Measurements from ENCODE around the gene LARP1B.
"Not testable (repeated sequence)": the region's sequence is repeated elsewhere in the genome, so short reads cannot be mapped to it uniquely, and the experiment has no call there.

LARP1B gene

GRCh38 chr4:128060699-128061565 is at the start of gene LARP1B:
Gene LARP1B (plus strand): TSS chr4:128061312. CDS start chr4:128074952, 13,640 bp downstream.
- peak; percentile 88 to 94 for DNase-seq (ENCODE audit: low read depth in 2 of 2)

DNA sequence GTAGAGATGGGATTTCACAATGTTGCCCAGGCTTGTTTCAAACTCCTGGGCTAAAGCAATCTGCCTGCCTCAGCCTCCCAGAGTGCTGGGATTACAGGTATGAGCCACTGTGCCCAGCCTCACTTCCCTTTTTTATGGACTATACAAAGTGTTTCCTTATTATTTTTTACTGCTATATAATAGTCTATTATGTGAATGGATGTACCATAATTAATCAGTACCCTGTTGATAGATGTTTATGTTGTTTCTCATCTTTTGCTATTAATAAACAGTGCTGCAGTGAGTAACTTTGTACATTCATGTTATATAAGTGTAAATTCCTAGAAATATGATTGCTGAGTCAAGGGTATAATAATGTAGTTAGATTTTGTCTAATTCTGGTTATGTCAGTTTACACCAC is 35.8 kb upstream of the LARP1B start:
- no peak for DNase-seq (ENCODE audit: low read depth in 2 of 2)

GRCh38 chr4:128029907-128030306 is 31.2 kb upstream of the LARP1B start:
- DNase-seq (ENCODE audit: low read depth in 2 of 2), result no peak

DNA sequence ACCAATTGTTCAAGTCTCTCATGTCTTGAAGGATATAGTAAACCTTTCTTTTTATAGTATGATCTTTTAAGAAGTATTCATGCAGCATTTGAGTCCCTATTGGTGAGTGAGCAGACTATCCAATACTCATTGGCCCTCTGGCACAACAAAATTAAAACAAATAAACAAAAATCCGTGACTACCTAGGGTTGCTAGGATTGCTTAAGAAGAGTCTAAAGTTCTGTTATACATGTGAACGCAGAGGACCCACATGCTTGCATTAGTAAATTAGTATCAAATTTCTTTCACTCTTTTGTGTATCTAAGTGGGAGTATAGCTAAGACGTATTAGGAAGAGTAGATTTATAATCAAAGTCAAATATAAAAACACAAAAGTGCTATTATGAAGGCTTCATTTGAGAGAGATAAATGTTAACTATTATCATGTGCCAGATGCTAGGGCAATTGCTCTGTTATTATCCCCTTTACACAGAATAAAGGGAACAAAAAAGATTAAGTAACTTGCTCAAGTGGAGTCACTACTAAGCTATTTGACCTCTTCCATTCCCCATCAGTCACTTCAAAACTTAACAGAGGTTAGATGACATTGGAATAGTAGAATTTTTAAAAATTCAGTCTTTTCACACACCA is 29.2 kb upstream of the LARP1B start:
- DNase-seq (ENCODE audit: low read depth in 2 of 2), result no peak

GRCh38 chr4:128039568-128039967 is 21.5 kb upstream of the LARP1B start:
- DNase-seq (ENCODE audit: low read depth in 2 of 2), result no peak

DNA sequence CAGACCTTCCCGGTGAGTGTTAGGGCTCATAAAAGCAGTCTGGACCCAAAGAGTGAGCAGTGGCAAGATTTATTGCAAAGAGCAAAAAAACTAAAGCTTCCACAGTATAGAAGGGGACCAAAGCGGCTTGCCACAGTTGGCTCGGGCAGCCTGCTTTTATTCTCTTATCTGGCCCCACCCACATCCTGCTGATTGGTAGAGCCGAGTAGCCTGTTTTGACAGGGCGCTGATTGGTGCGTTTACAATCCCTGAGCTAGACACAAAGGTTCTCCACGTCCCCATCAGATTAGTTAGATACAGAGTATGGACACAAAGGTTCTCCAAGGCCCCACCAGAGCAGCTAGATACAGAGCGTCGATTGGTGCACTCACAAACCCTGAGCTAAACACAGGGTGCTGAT is 14.1 kb upstream of the LARP1B start:
- not testable (repeated sequence) for DNase-seq (ENCODE audit: low read depth in 2 of 2)

DNA sequence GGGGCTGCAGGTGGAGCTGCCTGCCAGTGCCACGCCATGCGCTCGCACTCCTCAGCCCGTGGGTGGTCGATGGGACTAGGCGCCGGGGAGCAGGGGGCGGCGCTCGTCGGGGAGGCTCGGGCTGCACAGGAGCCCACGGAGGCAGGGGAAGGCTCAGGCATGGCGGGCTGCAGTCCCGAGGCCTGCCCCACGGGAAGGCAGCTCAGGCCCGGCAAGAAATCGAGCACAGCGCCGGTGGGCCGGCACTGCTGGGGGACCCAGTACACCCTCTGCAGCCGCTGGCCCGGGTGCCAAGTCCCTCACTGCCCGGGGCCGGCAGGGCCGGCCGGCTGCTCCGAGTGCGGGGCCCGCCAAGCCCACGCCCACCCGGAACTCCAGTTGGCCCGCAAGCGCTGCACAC is 13.6 kb upstream of the LARP1B start:
- not testable (repeated sequence) for DNase-seq (ENCODE audit: low read depth in 2 of 2)

DNA sequence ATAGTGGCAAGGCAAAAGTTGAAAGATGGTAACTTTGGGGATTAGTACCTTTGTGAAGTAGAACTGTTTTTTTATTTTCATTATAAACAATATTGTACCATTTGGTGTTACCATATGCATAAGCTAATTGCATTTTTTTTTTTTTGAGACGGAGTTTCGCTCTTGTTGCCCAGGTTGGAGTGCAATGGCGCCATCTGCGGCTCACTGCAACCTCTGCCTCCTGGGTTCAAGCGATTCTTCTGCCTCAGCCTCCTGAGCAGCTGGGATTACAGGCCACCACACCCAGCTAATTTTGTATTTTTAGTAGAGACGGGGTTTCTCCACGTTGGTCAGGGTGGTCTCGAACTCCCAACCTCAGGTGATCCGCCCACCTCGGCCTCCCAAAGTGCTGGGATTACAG is 9.9 kb upstream of the LARP1B start:
- not testable (repeated sequence) for DNase-seq (ENCODE audit: low read depth in 2 of 2)

DNA sequence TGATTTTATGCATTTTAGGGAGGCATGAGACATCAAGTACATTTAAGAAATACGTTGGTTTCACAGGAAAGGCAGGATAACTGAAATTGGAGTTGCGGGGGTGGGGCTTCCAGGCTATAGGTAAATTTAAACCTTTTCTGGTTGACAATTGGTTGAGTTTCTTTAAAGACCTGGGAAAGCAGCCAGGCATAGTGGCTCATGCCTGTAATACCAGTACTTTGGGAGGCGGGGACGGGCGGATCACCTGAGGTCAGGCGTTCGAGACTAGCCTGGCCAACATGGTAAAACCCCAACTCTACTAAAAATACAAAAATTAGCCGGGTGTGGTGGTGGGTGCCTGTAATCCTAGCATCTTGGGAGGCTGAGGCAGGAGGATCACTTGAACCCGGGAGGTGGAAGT is 6.2 kb upstream of the LARP1B start:
- DNase-seq (ENCODE audit: low read depth in 2 of 2), result not testable (repeated sequence)

GRCh38 chr4:128055441-128056206 is 5.5 kb upstream of the LARP1B start:
- not testable (repeated sequence) for DNase-seq (ENCODE audit: low read depth in 2 of 2)

- no peak for DNase-seq (ENCODE audit: low read depth in 2 of 2)
Observed at GRCh38 chr4:128056396-128056795, 4.7 kb upstream of the LARP1B start.

DNA sequence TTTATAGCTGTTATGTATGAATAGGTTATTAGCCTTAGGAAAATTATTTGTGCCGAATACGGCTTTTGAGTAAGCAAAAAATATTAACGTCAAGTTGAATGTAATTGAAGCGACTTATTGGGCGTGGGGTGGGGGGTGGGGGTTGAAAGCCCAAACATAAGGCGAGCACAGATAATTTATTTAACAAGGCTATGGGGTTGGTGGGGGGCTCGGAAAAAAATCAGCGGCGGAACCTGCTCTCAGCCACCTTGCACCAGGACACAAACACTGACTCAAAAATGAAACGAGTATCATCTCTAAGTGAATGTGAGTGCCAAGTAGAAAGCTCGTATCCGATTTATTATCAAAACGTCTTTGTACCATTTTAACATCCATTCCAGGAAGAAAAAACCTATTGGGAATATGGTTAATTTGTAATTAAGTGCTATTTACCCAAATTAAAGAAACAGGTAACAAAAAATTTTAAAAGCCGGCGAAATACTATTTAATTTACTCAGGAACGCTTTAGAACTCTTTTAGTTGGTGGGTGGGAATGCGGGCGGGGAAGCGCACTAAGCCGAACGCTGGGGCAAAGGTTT is 902 bp upstream of the LARP1B start:
- no peak for DNase-seq (ENCODE audit: low read depth in 2 of 2)

GRCh38 chr4:128061566-128062536 is 739 bp downstream of the LARP1B start:
- DNase-seq (ENCODE audit: low read depth in 2 of 2), result peak; percentile 45 to 55

DNA sequence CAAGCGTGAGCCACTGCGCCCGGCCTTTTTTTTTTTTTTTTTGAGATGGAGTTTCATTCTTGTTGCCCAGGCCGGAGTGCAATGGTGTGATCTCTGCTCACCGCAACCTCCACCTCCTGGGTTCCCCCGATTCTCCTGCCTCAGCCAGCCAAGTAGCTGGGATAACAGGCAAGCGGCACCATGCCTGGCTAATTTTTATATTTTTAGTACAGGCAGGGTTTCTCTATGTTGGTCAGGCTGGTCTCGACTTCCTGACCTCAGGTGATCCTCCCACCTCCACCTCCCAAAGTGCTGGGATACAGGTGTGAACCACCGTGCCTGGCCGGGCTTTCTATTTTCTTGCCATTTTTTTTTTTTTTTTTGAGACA is 5.3 kb downstream of the LARP1B start:
- DNase-seq (ENCODE audit: low read depth in 2 of 2), result not testable (repeated sequence)

DNA sequence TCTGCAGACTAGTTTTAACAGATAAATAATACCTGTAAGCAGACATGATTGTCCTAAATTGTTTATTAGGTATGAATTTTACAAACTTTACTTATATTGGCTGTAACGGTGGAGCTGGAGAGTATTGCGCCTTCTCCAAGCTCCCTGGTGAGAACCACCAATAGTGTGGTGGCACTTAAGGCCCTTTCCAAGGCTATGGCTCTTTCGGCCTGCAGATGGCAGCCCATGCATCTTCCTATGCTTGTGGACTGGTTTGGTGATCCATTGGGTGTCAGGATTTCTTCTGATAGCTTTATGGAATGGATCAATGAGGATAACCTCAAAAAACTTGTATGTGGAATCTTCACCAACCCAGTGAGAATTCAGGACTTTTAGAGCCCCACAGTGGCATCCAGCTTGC is 7.8 kb downstream of the LARP1B start:
- DNase-seq (ENCODE audit: low read depth in 2 of 2), result no peak

- DNase-seq (ENCODE audit: low read depth in 2 of 2), result no peak
Observed at GRCh38 chr4:128076464-128076863, 15.4 kb downstream of the LARP1B start.

GRCh38 chr4:128095293-128095692 is 34.2 kb downstream of the LARP1B start:
- DNase-seq (ENCODE audit: low read depth in 2 of 2), result not testable (repeated sequence)

DNA sequence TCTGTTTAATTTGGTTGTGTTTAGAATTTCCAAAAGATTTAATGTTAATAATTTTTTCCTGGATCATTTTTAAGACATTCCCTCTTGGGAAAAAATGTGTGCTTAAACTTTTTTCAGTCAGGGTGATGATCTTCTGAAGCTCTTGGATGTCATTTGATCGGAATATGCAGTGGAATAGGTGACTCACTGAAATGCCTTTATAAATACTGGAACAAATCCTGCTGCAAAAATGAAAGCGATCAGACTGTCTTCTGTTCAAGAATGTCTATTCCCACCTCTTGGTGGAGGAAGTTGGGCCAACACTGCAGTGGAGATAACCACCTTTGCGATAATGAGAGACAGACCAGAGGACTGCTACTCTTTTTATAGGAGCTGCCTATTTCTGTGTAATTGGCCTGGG is 46.7 kb downstream of the LARP1B start:
- no peak for DNase-seq (ENCODE audit: low read depth in 2 of 2)

DNA sequence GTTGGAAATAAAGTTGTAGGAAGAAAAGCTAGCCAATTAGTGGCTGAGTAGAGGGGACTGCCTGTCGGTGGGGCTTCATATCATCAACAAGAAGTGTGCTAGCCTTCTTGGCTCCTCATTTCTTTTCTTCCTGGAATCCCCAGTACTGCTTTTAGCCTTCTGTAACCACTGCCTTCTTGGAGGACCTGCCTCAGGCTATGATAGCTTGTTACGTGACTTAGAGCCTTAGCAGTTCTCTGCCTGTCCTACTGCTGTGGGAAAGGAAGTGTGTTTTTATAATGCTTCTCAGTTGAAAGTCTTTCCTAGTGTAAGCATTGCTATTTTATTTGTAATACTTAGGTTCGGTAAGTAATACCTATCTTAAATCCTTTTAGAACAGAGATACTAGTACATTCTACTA is 61.9 kb downstream of the LARP1B start:
- no peak for DNase-seq (ENCODE audit: low read depth in 2 of 2)

DNA sequence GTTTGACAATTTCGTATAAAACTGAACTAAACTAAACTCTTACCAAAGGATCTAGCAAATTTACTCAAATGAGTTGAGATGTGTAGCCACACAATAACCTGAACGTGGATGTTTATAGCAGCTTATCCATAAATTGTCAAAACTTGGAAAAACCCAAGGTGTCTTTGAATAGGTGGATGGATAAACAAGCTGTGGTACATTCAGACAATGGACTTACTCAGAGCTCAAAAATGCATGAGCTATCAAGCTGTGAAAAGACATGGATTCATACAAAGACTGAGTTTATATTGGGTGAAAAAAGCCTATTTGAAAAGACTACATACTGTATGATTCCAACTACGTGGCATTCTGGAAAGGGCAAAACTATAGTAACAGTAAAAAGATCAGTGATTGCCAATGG is 69.5 kb downstream of the LARP1B start:
- no peak for DNase-seq (ENCODE audit: low read depth in 2 of 2)

GRCh38 chr4:128134925-128135324 is 73.8 kb downstream of the LARP1B start:
- no peak for DNase-seq (ENCODE audit: low read depth in 2 of 2)

All from stimulated activated CD4-positive, alpha-beta T cell treated with anti-CD3 and anti-CD28 coated beads, Interleukin-1b, Interleukin-23, amount 100 ng/mL, for 4 hours (primary cell).